ENCODE results near the gene VSX2. TPM values are rescaled to one million over a fixed set of nuclear protein-coding genes. Genes with fewer than 3 reads are reported as not detected.

VSX2 gene
- total RNA-seq, 1 donor from 2014 or later, result not detected

DNA sequence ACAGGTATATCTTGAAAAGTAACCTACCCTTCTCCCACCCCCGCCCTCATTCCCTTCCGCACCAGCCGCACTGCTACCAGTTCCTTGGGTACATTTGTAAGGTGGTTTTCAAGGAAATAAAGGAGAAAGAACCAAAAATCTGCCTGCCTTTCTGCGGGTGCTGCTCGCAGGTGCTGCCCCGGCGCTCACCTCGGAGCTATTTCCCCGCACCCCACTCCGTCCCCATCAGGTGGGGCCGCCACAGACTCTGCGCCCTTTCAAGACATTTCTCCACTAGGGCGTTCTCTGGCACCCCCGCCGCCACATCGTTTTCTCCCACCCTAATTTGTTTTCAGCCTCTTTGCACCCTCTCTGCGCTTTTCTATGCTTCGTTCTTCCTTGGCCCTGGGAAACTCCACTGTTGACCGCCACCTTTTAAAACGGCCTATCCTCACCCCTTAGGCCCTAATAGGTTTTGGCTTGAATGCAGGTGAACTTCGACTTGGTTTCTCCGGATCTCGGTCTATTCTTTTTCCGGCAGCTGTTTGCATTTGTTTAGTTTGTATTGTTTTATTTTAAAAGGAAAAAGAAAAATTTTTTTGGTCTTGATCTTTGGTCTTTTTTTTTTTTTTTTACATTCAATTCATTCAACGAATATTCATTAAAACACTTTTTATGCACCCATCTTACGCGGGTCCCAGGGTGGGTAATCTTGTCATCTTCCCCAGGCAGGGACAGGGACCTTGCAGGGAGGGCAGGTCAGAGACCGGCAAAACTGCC lies 3.0 kb downstream of the VSX2 start:
- no peak overlapping the region for H3K27ac ChIP-seq
- peaks cover 15 to 19% of the 10 kb centered on the region in 2 donors for H3K4me1 ChIP-seq
- H3K27me3 ChIP-seq, result peaks cover 34% of the 10 kb centered on the region
- no peaks in the 10 kb centered on the region for H3K9me3 ChIP-seq
- H3K36me3 ChIP-seq, result no peaks in the 10 kb centered on the region
- intact Hi-C loops (cut with DNase I), result no loop called here
- no peak overlapping the region for H3K4me3 ChIP-seq
- no peak for TF ChIP-seq CTCF (IDR thresholded peaks at IDR 0.05)
- no peak for DNase-seq (ENCODE audit: low spot score in 2 of 2)

DNA sequence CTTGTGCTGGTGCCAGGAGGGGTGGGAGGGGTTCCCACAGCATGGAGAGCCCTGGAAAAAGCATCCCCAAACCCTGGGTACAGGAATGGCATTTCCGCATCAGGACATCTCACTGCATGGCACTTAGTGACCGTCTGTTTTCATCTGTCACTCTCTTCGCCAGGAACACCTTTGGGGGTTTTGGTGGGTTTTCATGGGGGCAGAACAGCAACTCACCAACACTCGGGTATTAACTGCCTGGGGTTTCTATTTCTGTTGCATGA lies 3.5 kb downstream of the VSX2 start:
- peaks cover 15 to 19% of the 10 kb centered on the region in 2 donors for H3K4me1 ChIP-seq
- intact Hi-C loops (cut with DNase I), result no loop called here
- no peak for DNase-seq (ENCODE audit: low spot score in 2 of 2)
- H3K9me3 ChIP-seq, result no peaks in the 10 kb centered on the region
- no peak for TF ChIP-seq CTCF (IDR thresholded peaks at IDR 0.05)
- H3K27ac ChIP-seq, result no peak overlapping the region
- H3K27me3 ChIP-seq, result peaks cover 34% of the 10 kb centered on the region
- no peak overlapping the region for H3K4me3 ChIP-seq
- H3K36me3 ChIP-seq, result no peaks in the 10 kb centered on the region

DNA sequence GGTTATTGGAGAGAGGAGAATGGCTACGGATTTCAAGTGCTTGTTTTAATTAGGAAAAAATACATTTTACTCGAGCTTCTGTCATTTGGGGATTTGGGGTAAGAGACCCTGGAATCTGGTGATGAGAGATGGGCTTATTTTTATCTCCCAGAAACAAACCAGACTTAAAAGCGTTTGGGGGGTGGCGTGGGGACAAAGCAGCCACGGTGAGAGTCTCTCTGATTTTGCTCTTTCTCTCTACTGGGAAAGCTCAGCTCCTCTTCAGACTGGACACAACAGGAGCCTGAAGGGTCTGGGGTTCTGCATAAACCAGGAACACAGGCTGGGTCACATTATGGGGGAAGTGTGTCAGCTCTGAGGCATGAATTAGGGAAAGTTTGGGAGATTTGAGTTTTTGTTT lies 3.8 kb downstream of the VSX2 start:
- intact Hi-C loops (cut with DNase I), result no loop called here
- peaks cover 34% of the 10 kb centered on the region for H3K27me3 ChIP-seq
- H3K36me3 ChIP-seq, result no peaks in the 10 kb centered on the region
- no peak for TF ChIP-seq CTCF (IDR thresholded peaks at IDR 0.05)
- H3K4me1 ChIP-seq, result peaks cover 15 to 19% of the 10 kb centered on the region in 2 donors
- no peak for DNase-seq (ENCODE audit: low spot score in 2 of 2)
- no peak overlapping the region for H3K27ac ChIP-seq
- H3K9me3 ChIP-seq, result no peaks in the 10 kb centered on the region
- H3K4me3 ChIP-seq, result no peak overlapping the region

DNA sequence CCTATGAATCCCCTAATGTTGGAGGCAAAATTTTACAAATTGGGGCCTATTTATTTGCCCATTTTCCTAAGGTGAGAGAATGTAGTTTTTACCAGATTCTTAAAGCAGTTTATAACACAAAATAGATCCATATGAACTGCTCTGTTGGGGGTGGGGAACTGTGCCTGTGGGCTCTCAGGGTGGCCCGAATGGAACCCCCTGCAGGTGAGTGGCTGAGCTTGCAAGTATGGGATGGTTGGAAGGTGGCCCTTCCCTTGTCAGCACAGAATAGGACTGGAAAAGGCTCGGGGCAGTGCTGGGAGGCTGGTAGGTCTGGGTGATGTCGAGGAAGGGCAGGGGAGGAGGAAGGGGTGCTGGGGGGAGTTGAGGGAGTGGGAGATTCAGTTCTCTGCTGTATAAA lies 4.9 kb downstream of the VSX2 start:
- DNase-seq (ENCODE audit: low spot score in 2 of 2), result no peak
- Histone ChIP-seq H3K27me3 (peaks cover 33% of the 10 kb centered on the region), H3K4me1 (peaks cover 15 to 19% of the 10 kb centered on the region in 2 donors), H3K9me3 (no peaks in the 10 kb centered on the region), H3K27ac (no peak overlapping the region), H3K36me3 (no peaks in the 10 kb centered on the region), H3K4me3 (no peak overlapping the region)
- intact Hi-C loops (cut with DNase I), result no loop called here
- TF ChIP-seq CTCF (IDR thresholded peaks at IDR 0.05), result no peak

- DNase-seq (ENCODE audit: low spot score in 2 of 2), result no peak
Measured at GRCh38 chr14:74245292-74245691, 6.0 kb downstream of the VSX2 start.

More at GRCh38 chr14:74245292-74245691, 6.0 kb downstream of the VSX2 start:
- no peak overlapping the region for H3K27ac ChIP-seq
- H3K4me1 ChIP-seq, result peaks cover 13 to 14% of the 10 kb centered on the region in 2 donors
- peaks cover 21% of the 10 kb centered on the region for H3K27me3 ChIP-seq
- intact Hi-C loops (cut with DNase I), result no loop called here
- H3K4me3 ChIP-seq, result no peak overlapping the region
- no peaks in the 10 kb centered on the region for H3K9me3 ChIP-seq
- H3K36me3 ChIP-seq, result no peaks in the 10 kb centered on the region
- TF ChIP-seq CTCF (IDR thresholded peaks at IDR 0.05), result no peak
